Measurements from ENCODE around the gene USP40. TPM values are rescaled to one million over a fixed set of nuclear protein-coding genes. Genes with fewer than 3 reads are reported as not detected.

USP40 gene
- total and polyA plus RNA-seq, 2 experiments from 2014 or later = 20.4 to 25.9 TPM

GRCh38 chr2:233563663-233564430, 2.7 kb downstream of the USP40 start:
- Histone ChIP-seq H3K4me2 (no peak overlapping the region), H3K27me3 (no peaks in the 10 kb centered on the region), H3K9me2 (replicated peaks; ENCODE audit: insufficient read depth) (no peaks in the 10 kb centered on the region), H3K9me3 (ENCODE audit: low read depth) (no peaks in the 10 kb centered on the region), H3K4me3 (no peak overlapping the region), H3K79me2 (peaks cover 3% of the 10 kb centered on the region), H3K4me1 (ENCODE audit: insufficient read depth) (peaks cover 5% of the 10 kb centered on the region), H3K36me3 (replicated peaks; ENCODE audit: insufficient read depth, low read depth) (no peaks in the 10 kb centered on the region), H2AFZ (no peak overlapping the region), H3K27ac (no peak overlapping the region), H4K20me1 (ENCODE audit: insufficient read depth, poor library complexity, severe bottlenecking) (no peaks in the 10 kb centered on the region)
- TF ChIP-seq, protein P1, sequence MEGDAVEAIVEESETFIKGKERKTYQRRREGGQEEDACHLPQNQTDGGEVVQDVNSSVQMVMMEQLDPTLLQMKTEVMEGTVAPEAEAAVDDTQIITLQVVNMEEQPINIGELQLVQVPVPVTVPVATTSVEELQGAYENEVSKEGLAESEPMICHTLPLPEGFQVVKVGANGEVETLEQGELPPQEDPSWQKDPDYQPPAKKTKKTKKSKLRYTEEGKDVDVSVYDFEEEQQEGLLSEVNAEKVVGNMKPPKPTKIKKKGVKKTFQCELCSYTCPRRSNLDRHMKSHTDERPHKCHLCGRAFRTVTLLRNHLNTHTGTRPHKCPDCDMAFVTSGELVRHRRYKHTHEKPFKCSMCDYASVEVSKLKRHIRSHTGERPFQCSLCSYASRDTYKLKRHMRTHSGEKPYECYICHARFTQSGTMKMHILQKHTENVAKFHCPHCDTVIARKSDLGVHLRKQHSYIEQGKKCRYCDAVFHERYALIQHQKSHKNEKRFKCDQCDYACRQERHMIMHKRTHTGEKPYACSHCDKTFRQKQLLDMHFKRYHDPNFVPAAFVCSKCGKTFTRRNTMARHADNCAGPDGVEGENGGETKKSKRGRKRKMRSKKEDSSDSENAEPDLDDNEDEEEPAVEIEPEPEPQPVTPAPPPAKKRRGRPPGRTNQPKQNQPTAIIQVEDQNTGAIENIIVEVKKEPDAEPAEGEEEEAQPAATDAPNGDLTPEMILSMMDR (IDR thresholded peaks at IDR 0.05; ENCODE audit: poor library complexity) = no peak
- TF ChIP-seq EZH2 (IDR thresholded peaks at IDR 0.05; ENCODE audit: borderline replicate concordance) (no peak), EZH2phosphoT487 (IDR thresholded peaks at IDR 0.05; ENCODE audit: low read depth, severe bottlenecking, unreplicated experiment) (no peak)
- 89% methylated on average over 8 of the region's 8 CpGs for WGBS (ENCODE audit: low lambda C conversion rate, missing lambda C conversion rate)
- DNase-seq (ENCODE audit: low spot score) = no peak

DNA sequence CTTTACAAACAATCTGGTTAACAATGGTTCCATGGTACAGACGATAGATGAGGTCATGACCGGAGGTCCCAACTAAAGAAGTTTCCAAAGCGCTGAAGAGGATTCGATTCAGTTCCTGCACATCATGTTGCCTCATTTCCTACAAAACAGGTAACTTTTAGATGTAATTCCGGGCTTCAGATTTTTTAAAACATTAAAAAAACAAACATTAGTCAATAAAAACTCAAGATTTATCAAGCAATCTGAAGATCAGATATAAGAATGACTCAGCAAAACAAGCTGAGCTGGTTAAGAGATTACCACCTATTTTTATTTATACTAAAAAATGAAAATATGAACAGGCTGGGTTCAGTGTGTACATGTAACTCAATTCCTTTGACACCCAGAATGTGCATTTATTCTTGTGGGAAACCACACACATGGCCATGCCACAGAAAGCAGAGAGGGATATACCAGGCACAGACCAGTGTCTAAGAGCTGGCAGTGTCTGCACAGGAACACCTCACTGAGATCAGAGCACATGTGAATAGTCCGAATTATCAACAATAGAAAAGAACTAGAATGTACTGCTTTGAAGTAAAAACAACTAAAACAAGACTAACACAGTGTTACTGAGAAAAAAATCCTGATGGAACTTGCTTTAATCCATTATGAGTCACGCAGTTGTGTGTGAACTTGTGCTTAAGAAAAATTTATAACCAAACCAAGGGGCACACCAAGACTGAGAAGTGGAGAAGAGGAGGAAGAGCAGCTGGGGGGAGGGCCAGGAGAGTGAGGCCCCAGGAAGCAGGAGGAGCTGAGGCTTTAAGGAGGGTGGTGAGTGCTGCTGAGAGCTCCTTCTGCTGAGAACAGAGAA, 9.5 kb downstream of the USP40 start:
- Histone ChIP-seq H3K4me1 (ENCODE audit: insufficient read depth) (peaks cover 9% of the 10 kb centered on the region), H4K20me1 (ENCODE audit: insufficient read depth, poor library complexity, severe bottlenecking) (no peaks in the 10 kb centered on the region), H3K79me2 (no peaks in the 10 kb centered on the region), H2AFZ (no peak overlapping the region), H3K27ac (peak overlapping the region; percentile 10), H3K4me3 (no peak overlapping the region), H3K27me3 (no peaks in the 10 kb centered on the region), H3K4me2 (no peak overlapping the region), H3K36me3 (replicated peaks; ENCODE audit: insufficient read depth, low read depth) (no peaks in the 10 kb centered on the region), H3K9me3 (ENCODE audit: low read depth) (no peaks in the 10 kb centered on the region), H3K9me2 (replicated peaks; ENCODE audit: insufficient read depth) (no peaks in the 10 kb centered on the region)
- TF ChIP-seq EZH2phosphoT487 (IDR thresholded peaks at IDR 0.05; ENCODE audit: low read depth, severe bottlenecking, unreplicated experiment) (no peak), EZH2 (IDR thresholded peaks at IDR 0.05; ENCODE audit: borderline replicate concordance) (no peak)
- TF ChIP-seq, protein P1 (IDR thresholded peaks at IDR 0.05; ENCODE audit: poor library complexity) = no peak
- DNase-seq (ENCODE audit: low spot score) = peak; percentile 9
- WGBS (ENCODE audit: low lambda C conversion rate, missing lambda C conversion rate) = 90% methylated on average over 7 of the region's 7 CpGs

GRCh38 chr2:233553366-233553765, 13.2 kb downstream of the USP40 start:
- Histone ChIP-seq H3K9me2 (replicated peaks; ENCODE audit: insufficient read depth) (no peaks in the 10 kb centered on the region), H3K4me2 (no peak overlapping the region), H3K27ac (no peak overlapping the region), H3K79me2 (no peaks in the 10 kb centered on the region), H3K27me3 (no peaks in the 10 kb centered on the region), H3K36me3 (replicated peaks; ENCODE audit: insufficient read depth, low read depth) (no peaks in the 10 kb centered on the region), H3K9me3 (ENCODE audit: low read depth) (no peaks in the 10 kb centered on the region), H3K4me3 (no peak overlapping the region), H3K4me1 (ENCODE audit: insufficient read depth) (peaks cover 9% of the 10 kb centered on the region), H4K20me1 (ENCODE audit: insufficient read depth, poor library complexity, severe bottlenecking) (no peaks in the 10 kb centered on the region), H2AFZ (no peak overlapping the region)
- no peak for TF ChIP-seq EZH2 (IDR thresholded peaks at IDR 0.05; ENCODE audit: borderline replicate concordance)
- TF ChIP-seq, protein P1 (IDR thresholded peaks at IDR 0.05; ENCODE audit: poor library complexity) = no peak
- no peak for TF ChIP-seq EZH2phosphoT487 (IDR thresholded peaks at IDR 0.05; ENCODE audit: low read depth, severe bottlenecking, unreplicated experiment)
- DNase-seq (ENCODE audit: low spot score) = no peak
